Measurements from ENCODE around the gene HOXD8. TPM values are rescaled to one million over a fixed set of nuclear protein-coding genes. Genes with fewer than 3 reads are reported as not detected.

HOXD8 gene
- total and polyA plus RNA-seq, 2 experiments from 2014 or later = 19.7 to 27.8 TPM

- WGBS, 2 experiments (ENCODE audit: low coverage in 1 of 2, low lambda C conversion rate in 2 of 2, missing lambda C conversion rate in 2 of 2) = 1 to 2% methylated on average over 38 to 43 of the region's 43 CpGs
- Histone ChIP-seq H3F3A (ENCODE audit: insufficient read depth) (peaks cover 27% of the 10 kb centered on the region; the same call in 1 of the 2 replicates), H2AFZ (peak overlapping the region; percentile 91), H3K36me3 (ENCODE audit: low read depth) (peaks cover 7% of the 10 kb centered on the region; the same call in 1 of the 2 replicates), H3K79me2 (ENCODE audit: insufficient read depth) (no peaks in the 10 kb centered on the region), H3K9me3 (ENCODE audit: low read depth) (no peaks in the 10 kb centered on the region), H3K4me2 (ENCODE audit: unreplicated experiment) (peak overlapping the region; percentile 98), H3K4me3 (peak overlapping the region; percentile 84), H3K9ac (peak overlapping the region; percentile 86), H3K27ac (no peak overlapping the region), H3K4me1 (ENCODE audit: insufficient read depth) (no peaks in the 10 kb centered on the region; the same call in 1 of the 2 replicates), H3K27me3 (replicated peaks; ENCODE audit: insufficient read depth) (no peaks in the 10 kb centered on the region), H4K20me1 (ENCODE audit: insufficient read depth) (no peaks in the 10 kb centered on the region), H3K9me2 (ENCODE audit: insufficient read depth) (no peaks in the 10 kb centered on the region)
- in situ Hi-C loops (cut with MboI) = no loop called here
- peak; percentile 69 for DNase-seq
- TF ChIP-seq EZH2 (IDR thresholded peaks at IDR 0.05; ENCODE audit: insufficient read depth, poor library complexity, severe bottlenecking) (no peak), EZH2phosphoT487 (IDR thresholded peaks at IDR 0.05; ENCODE audit: insufficient read depth, low read depth) (no peak)
These were observed 28.1 kb downstream of the HOXD8 start for GRCh38 chr2:176157499-176158185.

DNA sequence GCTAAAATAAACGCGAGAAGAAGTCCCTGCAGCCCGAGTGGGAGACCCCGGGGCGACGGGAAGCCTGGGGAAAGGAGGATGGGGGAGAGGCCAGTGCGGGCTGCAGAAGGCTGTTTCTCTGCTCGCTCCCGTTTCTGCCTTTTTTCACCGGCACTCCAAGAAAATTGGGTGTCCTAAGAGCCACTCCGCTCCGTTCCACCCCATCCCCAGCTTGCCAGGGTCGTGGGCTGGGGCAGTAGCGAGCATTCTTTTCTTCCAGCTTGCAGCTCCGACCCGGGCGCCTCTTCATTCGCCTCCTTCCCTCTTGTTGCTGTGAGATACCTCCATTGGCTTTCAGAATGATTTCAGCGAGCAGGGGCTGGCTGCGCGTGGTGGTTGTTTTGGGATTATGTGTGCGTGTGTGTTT, 28.7 kb downstream of the HOXD8 start:
- no peak for TF ChIP-seq EZH2 (IDR thresholded peaks at IDR 0.05; ENCODE audit: insufficient read depth, poor library complexity, severe bottlenecking)
- TF ChIP-seq EZH2phosphoT487 (IDR thresholded peaks at IDR 0.05; ENCODE audit: insufficient read depth, low read depth) = no peak
- 14 to 22% methylated on average over 22 of the region's 22 CpGs for WGBS, 2 experiments (ENCODE audit: low coverage in 1 of 2, low lambda C conversion rate in 2 of 2, missing lambda C conversion rate in 2 of 2)
- H3F3A ChIP-seq (ENCODE audit: insufficient read depth) = peaks cover 27% of the 10 kb centered on the region; the same call in 1 of the 2 replicates
- H3K27ac ChIP-seq = no peak overlapping the region
- H3K4me3 ChIP-seq = peak overlapping the region; percentile 84
- H3K4me2 ChIP-seq (ENCODE audit: unreplicated experiment) = peak overlapping the region; percentile 98
- H2AFZ ChIP-seq = peak overlapping the region; percentile 91
- no peaks in the 10 kb centered on the region for H3K27me3 ChIP-seq (replicated peaks; ENCODE audit: insufficient read depth)
- H3K9ac ChIP-seq = peak overlapping the region; percentile 86
- H3K36me3 ChIP-seq (ENCODE audit: low read depth) = peaks cover 5% of the 10 kb centered on the region; the same call in 1 of the 2 replicates
- no peaks in the 10 kb centered on the region for H3K9me2 ChIP-seq (ENCODE audit: insufficient read depth)
- peak; percentile 41 for DNase-seq
- H3K9me3 ChIP-seq (ENCODE audit: low read depth) = no peaks in the 10 kb centered on the region
- in situ Hi-C loops (cut with MboI) = no loop called here
- H4K20me1 ChIP-seq (ENCODE audit: insufficient read depth) = no peaks in the 10 kb centered on the region
- H3K79me2 ChIP-seq (ENCODE audit: insufficient read depth) = no peaks in the 10 kb centered on the region
- H3K4me1 ChIP-seq (ENCODE audit: insufficient read depth) = no peaks in the 10 kb centered on the region; the same call in 1 of the 2 replicates

DNA sequence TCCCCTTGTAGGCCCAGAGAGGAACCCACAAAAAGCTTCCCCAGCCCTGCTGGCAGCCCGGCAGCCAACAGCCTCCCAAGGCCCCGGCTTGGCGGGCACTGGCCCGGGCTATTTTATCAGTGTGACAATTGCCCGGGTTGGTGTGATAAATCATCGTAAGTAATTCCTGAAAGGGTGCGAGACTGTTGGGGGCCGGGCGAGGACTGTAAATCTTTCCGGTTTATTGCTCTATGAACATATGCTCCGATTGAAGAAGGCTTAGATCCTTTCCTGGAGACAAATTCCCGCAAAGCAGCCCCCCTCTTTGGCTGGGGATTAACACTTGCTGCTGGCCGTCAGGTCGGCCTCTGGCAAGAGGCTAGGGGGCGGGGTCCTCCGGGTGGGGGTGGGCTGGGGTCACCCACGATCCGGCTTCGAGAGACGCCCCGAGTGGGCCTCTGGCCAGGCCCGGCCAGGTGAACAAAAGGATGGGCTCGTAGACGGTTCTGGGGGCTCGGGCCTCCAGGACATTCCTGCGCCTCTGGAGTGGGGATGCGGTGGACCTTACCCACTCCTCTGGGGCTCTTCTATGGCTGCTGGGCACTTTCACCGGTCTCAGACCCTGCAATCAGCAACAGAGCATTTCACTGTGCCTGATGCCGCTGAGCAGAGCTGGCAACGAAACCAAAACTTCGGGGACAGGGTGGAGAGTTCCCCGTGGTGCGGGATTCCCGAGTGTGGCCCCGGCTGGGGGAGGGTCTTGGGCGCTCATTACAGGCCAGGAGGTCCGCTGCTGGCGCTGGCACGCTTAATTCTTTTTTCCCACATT, 29.6 kb downstream of the HOXD8 start:
- DNase-seq = no peak
- H3K9ac ChIP-seq = no peak overlapping the region

GRCh38 chr2:176159663-176160250, 30.3 kb downstream of the HOXD8 start:
- no peak overlapping the region for H2AFZ ChIP-seq
- H3K9me3 ChIP-seq (ENCODE audit: low read depth) = no peaks in the 10 kb centered on the region
- no peak overlapping the region for H3K9ac ChIP-seq
- TF ChIP-seq EZH2 (IDR thresholded peaks at IDR 0.05; ENCODE audit: insufficient read depth, poor library complexity, severe bottlenecking) = no peak
- H3F3A ChIP-seq (ENCODE audit: insufficient read depth) = peaks cover 13% of the 10 kb centered on the region; the same call in 1 of the 2 replicates
- no peaks in the 10 kb centered on the region; the same call in 1 of the 2 replicates for H3K36me3 ChIP-seq (ENCODE audit: low read depth)
- H3K9me2 ChIP-seq (ENCODE audit: insufficient read depth) = no peaks in the 10 kb centered on the region
- in situ Hi-C loops (cut with MboI) = no loop called here
- H3K4me1 ChIP-seq (ENCODE audit: insufficient read depth) = no peaks in the 10 kb centered on the region; the same call in 1 of the 2 replicates
- H3K27ac ChIP-seq = no peak overlapping the region
- 93% methylated on average over 32 to 44 of the region's 44 CpGs for WGBS, 2 experiments (ENCODE audit: low coverage in 1 of 2, low lambda C conversion rate in 2 of 2, missing lambda C conversion rate in 2 of 2)
- no peak overlapping the region for H3K4me2 ChIP-seq (ENCODE audit: unreplicated experiment)
- no peaks in the 10 kb centered on the region for H3K27me3 ChIP-seq (replicated peaks; ENCODE audit: insufficient read depth)
- no peak overlapping the region for H3K4me3 ChIP-seq
- H3K79me2 ChIP-seq (ENCODE audit: insufficient read depth) = no peaks in the 10 kb centered on the region
- no peak for DNase-seq
- no peaks in the 10 kb centered on the region for H4K20me1 ChIP-seq (ENCODE audit: insufficient read depth)

More for the DNA sequence above, 29.6 kb downstream of the HOXD8 start:
- H3K36me3 ChIP-seq (ENCODE audit: low read depth) = peaks cover 5% of the 10 kb centered on the region; the same call in 1 of the 2 replicates
- no peaks in the 10 kb centered on the region for H3K79me2 ChIP-seq (ENCODE audit: insufficient read depth)
- peaks cover 20% of the 10 kb centered on the region; the same call in 1 of the 2 replicates for H3F3A ChIP-seq (ENCODE audit: insufficient read depth)
- H3K27me3 ChIP-seq (replicated peaks; ENCODE audit: insufficient read depth) = no peaks in the 10 kb centered on the region
- no peaks in the 10 kb centered on the region for H3K9me2 ChIP-seq (ENCODE audit: insufficient read depth)
- in situ Hi-C loops (cut with MboI) = no loop called here
- TF ChIP-seq EZH2phosphoT487 (IDR thresholded peaks at IDR 0.05; ENCODE audit: insufficient read depth, low read depth) (no peak), EZH2 (IDR thresholded peaks at IDR 0.05; ENCODE audit: insufficient read depth, poor library complexity, severe bottlenecking) (no peak)
- no peaks in the 10 kb centered on the region for H3K9me3 ChIP-seq (ENCODE audit: low read depth)
- no peaks in the 10 kb centered on the region for H4K20me1 ChIP-seq (ENCODE audit: insufficient read depth)
- WGBS, 2 experiments (ENCODE audit: low coverage in 1 of 2, low lambda C conversion rate in 2 of 2, missing lambda C conversion rate in 2 of 2) = 88 to 92% methylated on average over 31 to 39 of the region's 39 CpGs
- no peak overlapping the region for H2AFZ ChIP-seq
- no peak overlapping the region for H3K27ac ChIP-seq
- H3K4me2 ChIP-seq (ENCODE audit: unreplicated experiment) = no peak overlapping the region
- no peak overlapping the region for H3K4me3 ChIP-seq
- H3K4me1 ChIP-seq (ENCODE audit: insufficient read depth) = no peaks in the 10 kb centered on the region; the same call in 1 of the 2 replicates
